HG02840 (cell line): ENCODE results near the gene CD70.
"Not testable (repeated sequence)": the region's sequence is repeated elsewhere in the genome, so short reads cannot be mapped to it uniquely, and the experiment has no call there.

Experiments
- ATAC-seq: cut with Tn5 transposase; IDR thresholded peaks from one replicate; pipeline ENCODE4 v1.9.1; 2021; ENCODE audit warnings: mild to moderate bottlenecking, moderate library complexity, moderate number of reproducible peaks; ENCODE audit not compliant: unreplicated experiment, low FRiP score

CD70 gene

GRCh38 chr19:6573350-6573749 is 17.6 kb downstream of the CD70 start:
- no peak for ATAC-seq

DNA sequence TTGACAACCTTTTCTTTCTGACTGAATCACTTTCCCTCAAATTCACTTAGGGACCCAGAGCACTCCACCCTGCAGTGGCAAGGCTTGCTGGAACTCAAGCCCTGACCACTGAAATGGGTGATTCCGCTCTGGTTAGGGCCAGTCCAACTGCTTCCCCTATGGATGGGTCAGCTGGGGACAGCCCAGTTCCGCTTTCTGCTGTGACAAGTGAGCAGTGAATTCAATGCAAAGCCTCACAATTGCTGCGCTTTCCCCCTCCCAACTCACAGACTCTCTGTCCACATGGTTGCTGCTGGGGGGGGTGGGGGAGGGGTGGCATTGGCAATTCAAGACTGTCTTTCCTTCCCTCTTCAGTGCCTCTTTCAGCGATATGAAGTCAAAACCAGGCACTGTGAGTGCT is 18.7 kb downstream of the CD70 start:
- no peak for ATAC-seq

GRCh38 chr19:6571167-6571566 is 19.8 kb downstream of the CD70 start:
- no peak for ATAC-seq

- ATAC-seq: no peak
Observed at GRCh38 chr19:6570764-6571163, 20.2 kb downstream of the CD70 start.

DNA sequence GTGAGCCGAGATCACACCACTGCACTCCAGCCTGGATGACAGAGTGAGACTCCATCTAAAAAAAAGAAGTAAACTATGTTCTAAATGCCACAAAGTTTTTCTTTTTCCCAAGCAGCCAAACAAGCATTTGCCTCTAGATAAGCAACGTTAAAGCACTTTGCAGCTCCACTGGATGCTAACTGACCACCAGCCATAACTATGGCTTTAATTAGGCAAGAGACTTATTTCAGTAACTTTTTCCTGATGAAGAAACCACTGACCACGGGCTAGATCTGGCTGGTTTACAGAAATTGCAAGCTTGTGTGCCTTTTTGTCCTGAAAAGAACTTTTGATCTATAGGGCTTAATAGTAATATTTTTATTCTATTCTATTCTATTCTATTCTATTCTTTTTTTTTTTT is 22.1 kb downstream of the CD70 start:
- ATAC-seq: no peak

DNA sequence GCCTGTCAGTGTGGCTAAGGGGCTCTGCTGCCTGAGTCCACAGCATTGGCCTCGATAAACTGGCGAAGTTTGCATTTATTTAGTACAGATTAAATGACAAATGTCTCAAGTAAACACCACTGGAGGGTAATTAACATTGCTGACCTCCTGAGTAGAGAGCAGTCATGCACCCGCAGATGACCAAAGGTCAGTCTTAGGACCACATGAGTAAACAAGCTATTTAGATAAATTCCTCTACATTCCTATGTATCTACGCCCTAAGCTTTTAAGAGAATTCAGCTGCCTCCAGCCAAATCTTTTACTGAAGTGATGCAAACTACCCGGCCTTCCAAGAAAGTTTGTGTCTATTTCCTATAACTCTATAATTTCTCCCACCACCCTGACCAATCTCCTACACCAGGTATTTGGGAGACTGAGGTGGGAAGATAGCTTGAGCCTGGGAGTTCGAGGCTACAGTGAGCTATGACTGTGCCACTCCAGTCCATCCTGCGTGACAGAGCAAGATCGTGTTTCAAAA is 22.9 kb downstream of the CD70 start:
- no peak for ATAC-seq

GRCh38 chr19:6566727-6567126 is 24.2 kb downstream of the CD70 start:
- ATAC-seq: not testable (repeated sequence)

- no peak for ATAC-seq
Observed at GRCh38 chr19:6564393-6564792, 26.6 kb downstream of the CD70 start.

DNA sequence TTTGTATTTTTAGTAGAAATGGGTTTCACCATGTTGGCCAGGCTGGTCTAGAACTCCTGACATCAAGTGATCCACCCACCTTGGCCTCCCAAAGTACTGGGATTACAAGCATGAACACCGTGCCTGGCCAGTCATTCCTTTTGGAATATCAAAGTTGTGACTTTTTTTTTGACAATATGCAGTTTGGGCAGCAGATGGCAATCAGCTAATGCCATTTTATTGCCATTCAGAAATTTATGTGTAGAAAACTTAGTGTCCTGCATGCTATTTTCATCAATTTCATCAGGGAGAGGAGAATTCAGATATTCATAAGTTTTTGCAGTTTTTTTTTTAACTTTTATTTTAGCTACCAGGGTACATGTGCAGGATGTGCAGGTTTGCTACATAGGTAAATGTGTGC is 28.5 kb downstream of the CD70 start:
- not testable (repeated sequence) for ATAC-seq

GRCh38 chr19:6556480-6557195 is 34.3 kb downstream of the CD70 start:
- no peak for ATAC-seq

DNA sequence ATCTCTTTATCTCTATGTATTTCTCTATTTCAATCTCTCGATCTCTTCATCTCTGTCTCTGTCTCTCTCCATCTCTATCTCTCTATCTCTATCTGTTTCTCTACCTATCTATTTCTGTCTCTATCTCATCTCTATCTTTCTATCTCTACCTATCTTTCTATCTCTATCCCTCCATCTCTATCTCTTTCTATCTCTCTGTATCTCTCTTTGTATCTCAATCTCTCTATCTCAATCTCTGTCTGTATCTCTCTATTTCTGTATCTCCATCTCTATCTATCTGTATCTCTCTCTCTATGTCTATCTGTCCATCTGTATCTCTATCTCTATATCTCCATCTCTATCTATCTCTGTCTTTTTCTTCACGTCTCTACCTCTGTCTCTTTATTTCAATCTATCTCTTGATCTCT is 34.9 kb downstream of the CD70 start:
- ATAC-seq: no peak

GRCh38 chr19:6551607-6552450 is 39.1 kb downstream of the CD70 start:
- ATAC-seq: no peak

DNA sequence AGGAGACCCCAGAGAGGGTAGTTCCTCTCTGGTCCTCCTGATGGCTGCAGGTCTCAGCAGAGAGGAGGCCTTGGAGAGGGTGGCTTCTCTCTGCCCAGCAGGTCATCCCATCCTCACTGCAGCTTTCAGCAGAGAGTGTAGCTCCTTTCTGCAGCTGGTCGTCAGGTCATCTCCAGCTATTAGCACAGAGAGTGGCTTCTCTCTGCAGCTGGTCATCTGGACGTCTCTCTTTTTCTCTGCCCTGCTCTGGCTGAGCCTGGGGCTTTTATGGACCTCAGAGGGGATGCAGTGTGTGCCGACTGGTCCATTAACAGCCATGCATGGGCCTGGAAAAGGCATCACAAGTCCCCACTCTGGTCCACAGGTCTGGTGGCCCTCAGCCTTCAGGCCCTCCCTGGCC is 39.9 kb downstream of the CD70 start:
- ATAC-seq: no peak

GRCh38 chr19:6550679-6551078 is 40.3 kb downstream of the CD70 start:
- ATAC-seq: not testable (repeated sequence)

GRCh38 chr19:6543866-6544347 is 47.0 kb downstream of the CD70 start:
- no peak for ATAC-seq

- ATAC-seq: no peak
Observed at GRCh38 chr19:6540918-6541689, 49.8 kb downstream of the CD70 start.

DNA sequence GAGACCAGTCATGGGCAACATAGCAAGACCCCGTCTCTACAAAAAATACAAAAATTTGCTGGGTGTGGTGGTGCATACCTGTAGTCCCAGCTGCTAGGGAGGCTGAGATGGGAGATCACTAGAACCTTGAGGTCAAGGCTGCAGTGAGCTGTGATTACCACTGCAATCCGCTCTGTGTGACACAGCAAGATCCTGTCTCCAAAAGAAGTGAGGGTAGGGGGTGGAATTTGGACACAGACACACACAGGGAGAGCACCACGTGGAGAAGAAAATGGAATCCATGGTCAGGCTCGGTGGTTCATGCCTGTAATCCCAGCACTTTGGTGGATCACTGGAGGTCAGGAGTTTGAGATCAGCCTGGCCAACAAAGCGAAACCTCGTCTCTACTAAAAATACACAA is 51.4 kb downstream of the CD70 start:
- no peak for ATAC-seq
